ENCODE measurements around the gene DPT.

The DPT gene

DNA sequence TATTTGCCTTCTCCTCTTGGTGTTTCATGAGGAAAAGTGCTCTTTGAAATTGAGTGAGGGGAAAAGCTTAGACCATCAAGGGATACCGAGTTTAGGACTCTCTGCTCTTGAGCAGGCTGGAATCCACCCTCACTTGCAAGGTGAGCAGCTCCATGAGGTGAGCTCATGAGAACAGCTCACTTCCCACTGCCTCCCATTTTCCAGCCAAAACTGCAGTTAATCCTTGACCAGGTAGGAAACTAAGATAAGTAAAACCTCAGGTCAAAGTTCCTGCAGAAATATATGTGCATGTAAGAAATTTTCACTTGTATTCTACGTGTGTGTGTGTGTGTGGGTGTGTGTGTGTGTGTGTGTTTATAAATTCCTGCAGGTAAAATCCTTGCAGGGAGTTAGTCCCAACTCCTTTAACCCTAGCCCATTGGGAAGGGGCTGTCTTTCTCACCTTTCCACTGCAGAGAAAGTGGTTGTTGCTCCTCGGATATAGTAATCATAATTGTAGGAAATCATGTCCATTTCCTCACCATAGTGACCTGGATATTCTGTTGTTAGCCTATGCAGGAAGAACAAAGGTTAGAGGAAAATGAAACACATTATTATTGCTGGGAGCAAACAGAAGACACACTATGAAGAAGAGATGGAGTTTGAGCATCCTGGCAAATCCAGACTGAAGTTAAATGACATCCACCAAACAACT is 28.3 kb downstream of the DPT start:
- H3K27ac ChIP-seq, result no peak overlapping the region
- TF ChIP-seq POLR2AphosphoS5 (IDR thresholded peaks at IDR 0.05; ENCODE audit: borderline replicate concordance, low read depth, low read length) (no peak), FOXP2 (optimal IDR thresholded peaks at IDR 0.05; ENCODE audit: control extremely low read depth, extremely low read length, insufficient read depth) (no peak), EZH2 (IDR thresholded peaks at IDR 0.05) (no peak)
- DNase-seq (ENCODE audit: low read depth, low spot score), result no peak
- H3K9ac ChIP-seq (ENCODE audit: insufficient read length), result no peak overlapping the region
- H3K4me3 ChIP-seq, result no peak overlapping the region
- no peaks in the 10 kb centered on the region for H3K9me3 ChIP-seq (ENCODE audit: low read depth, low read length)
- no peaks in the 10 kb centered on the region for H3K36me3 ChIP-seq (ENCODE audit: insufficient read depth, low read length)

DNA sequence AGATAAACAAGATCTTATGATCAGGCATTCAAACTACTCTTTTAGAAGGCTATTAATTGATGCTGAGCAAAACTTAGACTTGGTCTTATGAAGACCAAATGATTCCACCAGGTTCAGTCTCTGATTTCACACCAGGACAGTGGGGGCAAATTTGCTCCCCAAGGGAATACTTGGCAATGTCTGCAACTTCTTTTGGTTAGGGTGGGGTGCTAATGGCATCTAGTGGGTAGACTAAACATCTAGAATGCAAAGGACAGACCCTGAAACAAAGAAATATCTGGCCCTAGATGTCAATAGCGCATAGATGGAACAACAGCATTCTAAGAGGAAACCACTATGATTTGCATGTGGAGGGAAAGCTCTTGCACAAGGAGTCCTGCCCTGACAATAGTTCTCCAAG is 30.6 kb downstream of the DPT start:
- Histone ChIP-seq H3K27ac (no peak overlapping the region), H3K9ac (ENCODE audit: insufficient read length) (no peak overlapping the region), H3K9me3 (ENCODE audit: low read depth, low read length) (no peaks in the 10 kb centered on the region), H3K4me3 (no peak overlapping the region), H3K36me3 (ENCODE audit: insufficient read depth, low read length) (no peaks in the 10 kb centered on the region)
- TF ChIP-seq FOXP2 (optimal IDR thresholded peaks at IDR 0.05; ENCODE audit: control extremely low read depth, extremely low read length, insufficient read depth), result no peak
- no peak for DNase-seq (ENCODE audit: low read depth, low spot score)

DNA sequence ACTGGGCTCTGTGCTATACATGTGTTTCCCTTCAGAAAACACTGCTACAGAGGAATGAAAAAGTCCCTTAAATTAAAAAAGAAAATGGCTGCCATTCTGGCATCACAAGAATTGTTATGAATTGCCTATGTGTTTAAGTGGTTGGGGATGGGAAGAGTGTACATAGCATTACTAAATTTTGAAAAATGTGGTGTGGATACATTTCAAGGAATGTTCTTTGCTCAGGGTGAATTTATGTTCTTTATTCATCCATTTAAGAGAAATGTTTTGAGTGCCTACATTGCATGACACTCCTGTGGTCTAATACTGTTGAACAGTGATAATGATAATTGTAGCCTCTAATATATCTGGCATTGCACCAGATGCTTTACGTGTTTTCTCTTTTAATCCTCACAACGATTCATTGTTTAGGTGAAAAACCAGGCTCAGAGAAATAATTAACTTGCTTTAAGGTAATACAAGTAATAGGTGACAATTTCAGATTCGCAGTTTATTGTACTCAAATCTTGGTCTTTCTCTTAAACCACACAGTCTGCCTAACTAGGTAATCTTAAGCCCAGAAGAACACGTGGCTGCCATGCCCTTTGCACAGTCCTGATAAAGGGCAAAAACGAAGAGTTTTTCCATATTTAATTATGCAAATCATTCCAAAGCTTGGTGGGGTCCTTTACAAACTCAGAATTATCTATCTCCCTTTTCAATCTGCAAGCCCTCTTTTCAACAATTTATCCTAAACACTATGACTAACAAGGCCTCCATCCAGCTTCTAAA is 31.5 kb downstream of the DPT start:
- H3K9ac ChIP-seq (ENCODE audit: insufficient read length), result no peak overlapping the region

DNA sequence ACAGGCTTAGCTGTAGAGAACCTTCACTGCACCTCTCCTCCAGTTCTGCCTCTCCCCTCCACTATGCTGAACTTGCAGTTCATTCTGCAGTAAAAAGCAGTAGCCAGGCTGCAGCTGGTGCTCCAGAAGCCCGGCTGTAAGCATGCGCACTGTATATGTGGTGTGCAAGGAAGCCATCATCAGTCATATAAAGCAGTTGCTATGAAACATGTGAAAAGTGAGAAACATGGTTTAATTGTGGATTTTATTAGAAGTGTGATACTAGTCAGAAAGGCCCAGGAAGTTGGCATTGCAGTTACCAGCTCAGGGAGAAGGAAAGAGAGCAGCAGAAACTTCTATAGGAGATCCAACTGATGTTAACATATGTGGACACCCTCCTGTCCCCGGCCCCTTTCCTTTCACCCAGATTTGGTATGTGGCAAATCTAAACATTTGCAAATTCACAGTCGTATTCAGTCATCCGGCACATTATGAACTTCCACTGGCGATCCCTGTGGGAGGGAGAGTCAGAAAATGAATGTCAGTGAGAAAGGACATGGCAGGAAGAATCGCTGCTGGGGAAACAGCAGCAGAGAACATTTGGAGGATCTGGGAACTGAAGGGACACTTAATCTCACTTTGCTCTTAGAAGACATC is 32.8 kb downstream of the DPT start:
- H3K4me3 ChIP-seq, result no peak overlapping the region
- no peaks in the 10 kb centered on the region for H3K36me3 ChIP-seq (ENCODE audit: insufficient read depth, low read length)
- H3K27ac ChIP-seq, result no peak overlapping the region
- H3K9ac ChIP-seq (ENCODE audit: insufficient read length), result no peak overlapping the region
- TF ChIP-seq POLR2AphosphoS5 (IDR thresholded peaks at IDR 0.05; ENCODE audit: borderline replicate concordance, low read depth, low read length) (no peak), EZH2 (IDR thresholded peaks at IDR 0.05) (no peak), FOXP2 (optimal IDR thresholded peaks at IDR 0.05; ENCODE audit: control extremely low read depth, extremely low read length, insufficient read depth) (no peak)
- H3K9me3 ChIP-seq (ENCODE audit: low read depth, low read length), result no peaks in the 10 kb centered on the region
- no peak for DNase-seq (ENCODE audit: low read depth, low spot score)

More for the DNA sequence above, 31.5 kb downstream of the DPT start:
- DNase-seq (ENCODE audit: low read depth, low spot score), result no peak
- Histone ChIP-seq H3K36me3 (ENCODE audit: insufficient read depth, low read length) (no peaks in the 10 kb centered on the region), H3K9me3 (ENCODE audit: low read depth, low read length) (no peaks in the 10 kb centered on the region), H3K4me3 (no peak overlapping the region), H3K27ac (no peak overlapping the region)
- TF ChIP-seq POLR2AphosphoS5 (IDR thresholded peaks at IDR 0.05; ENCODE audit: borderline replicate concordance, low read depth, low read length) (no peak), FOXP2 (optimal IDR thresholded peaks at IDR 0.05; ENCODE audit: control extremely low read depth, extremely low read length, insufficient read depth) (no peak), EZH2 (IDR thresholded peaks at IDR 0.05) (no peak)

GRCh38 chr1:168693872-168694238 is 35.2 kb downstream of the DPT start:
- Histone ChIP-seq H3K36me3 (ENCODE audit: insufficient read depth, low read length) (no peaks in the 10 kb centered on the region), H3K9me3 (ENCODE audit: low read depth, low read length) (no peaks in the 10 kb centered on the region), H3K4me3 (no peak overlapping the region), H3K27ac (no peak overlapping the region), H3K9ac (ENCODE audit: insufficient read length) (no peak overlapping the region)
- TF ChIP-seq POLR2AphosphoS5 (IDR thresholded peaks at IDR 0.05; ENCODE audit: borderline replicate concordance, low read depth, low read length) (no peak), EZH2 (IDR thresholded peaks at IDR 0.05) (no peak), FOXP2 (optimal IDR thresholded peaks at IDR 0.05; ENCODE audit: control extremely low read depth, extremely low read length, insufficient read depth) (no peak)
- DNase-seq (ENCODE audit: low read depth, low spot score), result no peak

DNA sequence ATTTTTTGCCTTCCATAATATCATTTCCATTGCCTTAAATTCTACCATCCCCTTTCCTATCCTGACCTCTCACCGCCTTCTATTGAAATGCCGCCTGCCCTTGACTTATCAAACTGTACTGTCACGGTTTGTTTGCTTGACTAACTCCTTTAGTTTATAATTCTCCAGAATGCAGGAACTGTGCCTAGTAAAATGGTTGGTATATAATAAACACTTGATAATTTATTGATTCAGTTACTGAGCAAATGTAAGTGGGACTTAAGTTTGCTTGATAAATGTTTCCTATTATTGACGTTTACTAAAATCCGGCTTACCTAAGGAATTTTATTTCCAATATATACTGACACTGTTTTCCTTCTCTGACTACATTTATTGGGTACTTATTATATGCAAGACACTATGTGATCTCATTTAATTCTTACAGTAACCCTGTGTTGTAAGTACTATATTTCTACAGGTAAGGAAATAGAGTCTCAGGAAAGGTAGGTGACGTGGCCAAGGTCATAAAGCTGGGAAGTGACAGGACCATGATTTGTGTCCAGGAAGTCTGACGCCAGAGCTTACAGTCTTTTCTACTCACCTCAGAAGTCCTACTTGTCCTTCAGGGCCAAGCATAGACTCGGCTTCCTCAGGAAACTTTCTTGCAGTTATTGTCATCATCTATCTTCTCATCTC is 35.7 kb downstream of the DPT start:
- DNase-seq (ENCODE audit: low read depth, low spot score), result no peak
- Histone ChIP-seq H3K36me3 (ENCODE audit: insufficient read depth, low read length) (no peaks in the 10 kb centered on the region), H3K9ac (ENCODE audit: insufficient read length) (no peak overlapping the region), H3K27ac (no peak overlapping the region), H3K4me3 (no peak overlapping the region), H3K9me3 (ENCODE audit: low read depth, low read length) (no peaks in the 10 kb centered on the region)
- TF ChIP-seq POLR2AphosphoS5 (IDR thresholded peaks at IDR 0.05; ENCODE audit: borderline replicate concordance, low read depth, low read length) (no peak), EZH2 (IDR thresholded peaks at IDR 0.05) (no peak), FOXP2 (optimal IDR thresholded peaks at IDR 0.05; ENCODE audit: control extremely low read depth, extremely low read length, insufficient read depth) (no peak)

DNA sequence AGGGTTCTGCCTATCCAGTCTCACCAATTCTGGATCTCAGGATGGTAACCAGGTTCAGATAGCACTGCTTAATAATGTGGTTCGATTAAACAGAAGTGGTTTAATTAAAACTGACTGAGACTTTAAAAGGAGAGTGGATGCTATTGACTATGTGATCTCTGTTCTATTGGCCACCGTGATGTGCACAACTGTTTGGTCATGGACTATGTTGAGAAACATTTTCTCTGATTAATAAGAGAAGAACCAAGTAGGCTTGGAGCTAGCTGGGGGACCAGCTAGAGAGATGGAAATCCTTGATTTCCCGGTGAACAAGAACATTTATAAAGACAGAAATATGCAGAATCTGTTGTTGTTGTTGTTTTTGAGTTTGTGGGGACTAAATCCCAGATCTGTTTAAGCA is 36.5 kb downstream of the DPT start:
- Histone ChIP-seq H3K4me3 (no peak overlapping the region), H3K9me3 (ENCODE audit: low read depth, low read length) (no peaks in the 10 kb centered on the region), H3K36me3 (ENCODE audit: insufficient read depth, low read length) (no peaks in the 10 kb centered on the region), H3K27ac (no peak overlapping the region), H3K9ac (ENCODE audit: insufficient read length) (no peak overlapping the region)
- TF ChIP-seq EZH2 (IDR thresholded peaks at IDR 0.05), result no peak
- no peak for TF ChIP-seq FOXP2 (optimal IDR thresholded peaks at IDR 0.05; ENCODE audit: control extremely low read depth, extremely low read length, insufficient read depth)
- no peak for TF ChIP-seq POLR2AphosphoS5 (IDR thresholded peaks at IDR 0.05; ENCODE audit: borderline replicate concordance, low read depth, low read length)
- DNase-seq (ENCODE audit: low read depth, low spot score), result no peak

GRCh38 chr1:168691541-168691940 is 37.5 kb downstream of the DPT start:
- Histone ChIP-seq H3K36me3 (ENCODE audit: insufficient read depth, low read length) (no peaks in the 10 kb centered on the region), H3K9me3 (ENCODE audit: low read depth, low read length) (no peaks in the 10 kb centered on the region), H3K9ac (ENCODE audit: insufficient read length) (no peak overlapping the region), H3K27ac (no peak overlapping the region), H3K4me3 (no peak overlapping the region)
- no peak for DNase-seq (ENCODE audit: low read depth, low spot score)
- TF ChIP-seq FOXP2 (optimal IDR thresholded peaks at IDR 0.05; ENCODE audit: control extremely low read depth, extremely low read length, insufficient read depth), result no peak
- TF ChIP-seq POLR2AphosphoS5 (IDR thresholded peaks at IDR 0.05; ENCODE audit: borderline replicate concordance, low read depth, low read length), result no peak
- no peak for TF ChIP-seq EZH2 (IDR thresholded peaks at IDR 0.05)

Data from SK-N-MC (cell line).